HG02840 (cell line): Measurements from ENCODE around the gene ANKRD13D.

Experiments
- ATAC-seq: cut with Tn5 transposase; IDR thresholded peaks from one replicate; pipeline ENCODE4 v1.9.1; 2021; ENCODE audit warnings: mild to moderate bottlenecking, moderate library complexity, moderate number of reproducible peaks; ENCODE audit not compliant: unreplicated experiment, low FRiP score

Gene ANKRD13D

DNA sequence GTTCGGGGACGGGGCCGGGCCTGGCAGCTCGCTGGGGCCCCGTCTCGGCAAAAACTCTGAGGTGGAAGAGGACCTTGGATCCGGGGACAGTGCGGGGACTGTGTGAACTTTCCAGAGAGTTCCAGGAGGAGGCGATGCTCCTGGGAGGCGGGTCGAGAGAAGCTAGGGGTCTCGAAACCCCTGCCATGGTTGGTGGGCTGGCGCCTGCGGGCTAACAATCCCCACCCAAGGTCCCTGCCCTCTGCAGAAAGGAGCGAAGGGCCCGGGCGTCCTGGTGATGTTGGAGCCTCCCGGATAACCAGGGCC lies 27.5 kb upstream of the ANKRD13D start:
- ATAC-seq = no peak

DNA sequence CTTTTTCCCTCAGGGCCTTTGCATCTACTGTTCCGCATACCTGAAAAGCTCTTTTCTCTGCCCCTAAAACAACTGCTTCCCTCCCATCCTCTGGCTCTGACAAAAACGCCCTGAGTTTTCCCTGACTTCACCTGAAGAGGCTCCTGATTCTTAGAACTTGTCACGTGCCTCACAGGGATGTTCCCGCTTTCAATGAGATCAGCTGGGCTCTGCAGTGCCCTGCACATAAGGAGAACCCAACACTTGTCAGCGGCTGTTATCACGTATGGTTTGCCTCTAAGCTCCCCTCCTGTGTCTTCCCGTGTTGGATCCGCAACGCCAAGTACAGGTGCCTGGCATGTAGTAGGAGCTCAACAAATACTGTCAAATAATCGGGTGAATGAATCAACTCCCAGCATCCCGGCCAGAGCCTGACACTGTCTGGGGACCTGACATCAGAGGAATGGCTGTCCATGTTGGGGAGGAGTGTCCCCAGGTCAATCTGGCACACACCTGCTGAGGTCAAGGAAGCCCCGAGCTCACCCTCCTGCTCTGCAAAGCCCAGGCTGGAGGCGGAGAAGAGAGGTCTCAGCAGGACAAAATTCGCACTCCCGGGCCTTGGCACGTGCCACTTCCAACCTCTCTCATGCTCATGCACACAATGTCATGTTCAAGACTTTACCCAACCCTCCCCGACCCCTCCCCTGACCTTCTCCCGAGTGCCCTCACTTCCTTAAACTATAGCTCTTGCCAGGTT lies 27.0 kb upstream of the ANKRD13D start:
- ATAC-seq = no peak

DNA sequence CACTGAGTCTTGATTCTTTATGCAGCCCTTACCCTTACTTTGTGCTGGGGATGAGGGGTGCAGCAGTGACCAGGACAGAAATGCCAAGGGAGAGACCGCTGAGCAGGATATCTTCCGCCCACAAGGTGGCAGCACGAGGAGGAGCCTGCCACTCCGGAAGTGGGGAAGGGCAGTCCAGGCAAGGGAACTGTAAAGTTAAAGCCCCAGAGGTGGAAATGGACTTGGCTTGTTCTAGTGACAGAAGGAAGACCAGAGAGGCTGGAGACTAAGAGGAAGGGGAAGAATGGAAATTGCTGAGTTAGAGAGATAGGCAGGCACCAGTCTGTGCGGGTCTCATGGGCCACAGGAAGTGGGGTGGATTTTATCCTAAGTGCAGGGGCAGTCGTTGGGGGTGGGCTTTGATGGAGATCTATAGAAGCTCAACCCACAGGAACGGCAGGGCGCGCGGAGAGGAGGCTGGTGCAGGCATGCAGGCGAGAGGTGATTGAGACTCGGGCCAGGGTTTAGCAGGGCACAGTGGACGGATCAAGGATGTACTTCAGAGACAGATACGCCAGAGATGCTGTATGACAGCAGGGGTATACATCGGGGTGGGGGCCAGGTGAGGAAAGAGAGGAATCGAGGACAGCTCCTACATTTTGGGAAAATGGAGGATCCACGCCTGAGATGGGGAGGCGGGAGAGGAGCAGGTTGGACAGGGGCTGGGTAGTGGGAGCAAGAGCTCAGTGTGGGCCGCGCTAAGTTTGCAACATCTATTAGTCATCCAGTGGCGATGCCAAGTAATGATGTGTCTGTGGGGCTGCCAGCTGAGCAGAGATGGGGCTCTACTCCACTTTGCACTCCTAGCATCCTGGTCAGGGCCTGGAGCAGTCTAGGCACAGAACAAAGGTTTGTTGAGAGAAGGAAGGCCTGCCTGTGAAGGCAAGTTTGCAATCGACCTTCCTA lies 26.1 kb upstream of the ANKRD13D start:
- ATAC-seq = no peak

DNA sequence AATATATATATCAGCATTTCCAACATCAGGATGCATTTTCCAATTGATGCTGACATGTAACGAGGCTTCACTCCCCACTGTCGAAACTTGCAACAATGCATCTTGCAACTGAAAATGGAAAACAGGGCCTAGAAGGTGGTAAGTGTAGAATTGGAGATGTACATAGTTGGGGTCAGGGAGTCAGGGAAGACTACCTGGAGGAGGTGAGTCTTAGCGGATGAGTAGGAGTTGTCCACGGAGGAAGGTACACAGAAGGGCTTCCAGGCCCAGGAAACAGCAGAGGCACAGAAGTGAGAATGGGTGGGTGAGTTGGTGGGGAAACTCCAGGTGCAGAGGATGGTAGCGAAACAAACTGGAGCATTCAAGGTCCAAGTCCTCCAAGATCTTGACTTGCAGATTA lies 24.8 kb upstream of the ANKRD13D start:
- no peak for ATAC-seq

GRCh38 chr11:67264877-67265632 lies 24.0 kb upstream of the ANKRD13D start:
- no peak for ATAC-seq

DNA sequence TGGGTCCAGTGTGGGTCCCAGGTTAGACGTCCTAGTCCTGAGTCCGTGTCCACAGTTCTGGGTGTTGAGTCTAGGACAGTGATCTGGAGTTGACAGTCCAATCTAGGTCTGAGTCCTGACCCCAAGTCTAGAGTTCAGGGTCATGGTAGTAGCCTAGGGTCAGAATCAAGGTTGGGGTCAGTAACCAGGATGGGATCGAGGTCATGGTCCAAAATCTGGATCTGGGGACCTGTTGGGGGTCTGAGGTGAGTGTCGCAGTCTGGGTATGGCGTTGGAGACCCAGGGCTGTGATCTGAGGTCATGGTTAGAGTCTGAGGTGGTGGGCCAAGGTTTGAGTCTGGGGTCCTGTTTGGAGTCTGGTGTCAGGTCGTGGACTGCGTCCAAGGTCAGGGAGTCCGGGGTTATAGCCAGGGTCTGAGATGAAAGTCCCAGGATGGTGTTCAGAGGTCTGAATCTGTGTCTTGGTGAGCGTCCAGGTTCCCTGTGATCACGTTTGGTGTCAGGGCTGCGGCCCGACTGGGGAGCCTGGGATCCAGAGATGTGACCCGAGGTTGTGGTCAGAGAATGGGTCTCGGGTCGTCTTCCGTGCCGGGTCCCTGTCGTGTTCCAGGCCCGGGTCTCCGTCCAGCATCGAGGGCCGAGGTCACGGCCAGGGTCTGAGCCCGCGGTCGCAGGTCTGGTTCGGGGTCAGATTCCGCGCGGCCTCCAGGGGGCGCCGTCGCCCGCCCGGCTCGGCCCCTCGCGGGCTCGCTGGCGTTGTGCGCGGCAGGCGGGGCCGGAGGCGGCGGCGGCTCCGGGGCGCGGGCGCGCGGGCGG lies 23.3 kb upstream of the ANKRD13D start:
- no peak for ATAC-seq

DNA sequence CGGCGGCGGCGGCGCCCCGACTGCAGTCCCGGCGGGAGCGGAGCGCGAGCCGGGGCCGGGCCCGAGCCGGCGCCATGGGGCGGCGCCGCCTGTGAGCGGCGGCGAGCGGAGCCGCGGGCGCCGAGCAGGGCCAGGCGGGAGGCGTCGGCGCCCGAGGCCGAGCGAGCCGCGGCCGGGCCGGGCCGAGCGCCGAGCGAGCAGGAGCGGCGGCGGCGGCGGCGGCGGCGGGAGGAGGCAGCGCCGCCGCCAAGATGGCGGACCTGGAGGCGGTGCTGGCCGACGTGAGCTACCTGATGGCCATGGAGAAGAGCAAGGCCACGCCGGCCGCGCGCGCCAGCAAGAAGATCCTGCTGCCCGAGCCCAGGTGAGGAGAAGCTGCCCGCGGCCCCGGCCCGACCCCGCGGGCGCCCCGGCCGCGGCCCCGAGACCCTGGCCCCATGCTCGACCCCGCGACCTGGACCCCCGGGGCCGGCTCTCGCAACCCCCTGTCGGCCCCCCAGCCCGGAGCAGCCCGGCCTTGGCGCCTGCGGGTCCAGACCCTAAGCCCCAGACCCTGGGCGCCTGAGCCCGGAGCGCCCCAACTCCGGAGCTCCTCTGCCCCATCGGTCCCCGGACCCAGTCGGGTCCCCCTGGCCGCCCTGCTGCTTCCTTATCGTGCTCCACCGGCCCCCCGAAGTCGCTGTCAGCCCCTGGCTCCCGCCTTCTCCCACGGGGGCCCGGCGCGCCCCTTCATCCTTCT lies 22.5 kb upstream of the ANKRD13D start, which contains the start of gene GRK2:
Gene GRK2, plus strand, starts transcription at position 25 of the 739 bp plus-strand sequence. Its CDS starts 227 bp downstream, at position 252.
- no peak for ATAC-seq

GRCh38 chr11:67267188-67268080 lies 21.7 kb upstream of the ANKRD13D start:
- no peak for ATAC-seq

GRCh38 chr11:67268081-67268961 lies 20.8 kb upstream of the ANKRD13D start:
- ATAC-seq = no peak

DNA sequence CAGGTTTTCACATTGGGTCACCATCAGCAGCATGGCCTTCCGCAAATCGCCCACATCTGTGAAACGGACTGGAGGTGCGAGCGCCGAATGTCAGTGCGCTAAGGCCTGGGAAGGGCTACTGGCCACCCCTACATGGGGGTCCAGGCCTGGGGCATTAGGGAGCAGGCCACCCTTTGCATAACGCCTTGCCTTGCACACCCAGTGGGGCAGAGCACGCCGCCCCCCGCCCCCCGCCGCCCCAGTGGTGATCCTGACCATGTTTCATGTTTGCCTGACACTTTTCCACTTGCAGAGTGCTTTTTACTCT lies 20.2 kb upstream of the ANKRD13D start:
- no peak for ATAC-seq

GRCh38 chr11:67269401-67270255 lies 19.5 kb upstream of the ANKRD13D start:
- no peak for ATAC-seq

GRCh38 chr11:67270256-67271204 lies 18.6 kb upstream of the ANKRD13D start:
- no peak for ATAC-seq

DNA sequence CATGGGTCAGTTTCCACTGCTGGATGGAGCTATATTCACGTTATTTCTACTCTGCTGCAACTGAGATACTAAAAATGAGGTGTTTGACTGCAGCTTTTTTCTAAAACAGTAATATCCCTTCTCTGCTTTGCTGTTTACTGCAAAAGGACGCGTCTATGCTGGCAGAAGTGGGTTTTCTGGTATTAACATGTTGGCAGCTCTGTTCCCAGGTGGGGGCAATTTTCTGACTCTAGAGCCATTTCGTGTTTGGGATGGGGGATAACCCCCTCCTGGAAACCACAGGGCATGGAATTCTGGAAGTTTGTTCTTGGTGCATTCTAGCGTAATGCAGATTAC lies 17.9 kb upstream of the ANKRD13D start:
- no peak for ATAC-seq

DNA sequence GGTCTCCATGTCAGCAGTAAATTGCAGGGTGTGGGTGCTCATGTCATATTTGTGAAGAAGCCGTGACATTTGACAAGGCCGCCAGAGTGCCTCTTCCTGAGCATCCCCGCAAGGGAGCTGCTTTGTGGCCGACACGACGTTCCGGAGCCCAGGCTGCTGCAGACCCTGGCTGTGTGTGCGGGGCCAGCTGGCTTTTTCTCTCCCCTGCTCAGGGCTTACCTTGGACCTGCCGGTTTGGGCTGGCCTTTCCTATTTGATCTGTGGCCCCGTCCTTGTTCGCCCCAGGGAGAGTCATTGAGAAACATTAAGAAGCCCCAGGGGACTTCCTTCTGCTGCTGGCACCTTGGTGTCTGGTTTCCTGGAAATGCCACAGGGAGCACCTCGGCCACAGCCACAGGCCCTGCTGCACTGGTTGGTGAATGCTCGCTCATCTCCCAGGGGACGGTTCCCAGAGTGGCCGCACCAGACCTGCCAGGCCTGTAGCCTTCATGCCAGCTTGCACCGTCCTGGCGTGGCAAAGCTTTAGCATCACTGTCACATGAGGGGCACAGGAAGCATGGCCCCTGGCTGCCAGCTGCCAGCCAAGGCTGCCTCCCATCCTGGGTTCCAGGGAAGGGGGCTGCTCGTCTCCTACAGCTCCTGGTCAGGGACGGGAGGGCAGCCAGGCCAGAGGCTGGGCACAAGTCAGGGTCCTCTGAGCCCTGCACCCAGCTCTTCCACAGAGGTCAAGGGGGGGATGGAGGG lies 17.4 kb upstream of the ANKRD13D start:
- ATAC-seq = no peak
